ENCODE data around the gene MAP4K3.

GRCh38 chr2:39234754-39235153 is 202.3 kb downstream of the MAP4K3 start:
- no peak for TF ChIP-seq CTCF (conservative IDR thresholded peaks at IDR 0.05; ENCODE audit: low read depth, low read length)
- TF ChIP-seq POLR2A (IDR thresholded peaks at IDR 0.05; ENCODE audit: low read depth, low read length) = no peak
- TF ChIP-seq NFE2L2 (IDR thresholded peaks at IDR 0.05; ENCODE audit: low read depth, low read length) = no peak
- TF ChIP-seq ELK1 (IDR thresholded peaks at IDR 0.05; ENCODE audit: borderline replicate concordance, low read depth, low read length) = no peak
- TF ChIP-seq RCOR1 (IDR thresholded peaks at IDR 0.05; ENCODE audit: insufficient replicate concordance, low read length) = no peak
- TF ChIP-seq BHLHE40 (IDR thresholded peaks at IDR 0.05; ENCODE audit: low read depth, low read length) = no peak
- peak; percentile 76 for TF ChIP-seq CEBPB (IDR thresholded peaks at IDR 0.05; ENCODE audit: low read depth, low read length)

Measured in IMR-90 (cell line).